ENCODE data around the gene RGS6. TPM values are rescaled to one million over a fixed set of nuclear protein-coding genes. Genes with fewer than 3 reads are reported as not detected.

Gene RGS6
- total RNA-seq, 3 donors from 2014 or later: 3.4 to 9.2 (median 4.5) TPM

DNA sequence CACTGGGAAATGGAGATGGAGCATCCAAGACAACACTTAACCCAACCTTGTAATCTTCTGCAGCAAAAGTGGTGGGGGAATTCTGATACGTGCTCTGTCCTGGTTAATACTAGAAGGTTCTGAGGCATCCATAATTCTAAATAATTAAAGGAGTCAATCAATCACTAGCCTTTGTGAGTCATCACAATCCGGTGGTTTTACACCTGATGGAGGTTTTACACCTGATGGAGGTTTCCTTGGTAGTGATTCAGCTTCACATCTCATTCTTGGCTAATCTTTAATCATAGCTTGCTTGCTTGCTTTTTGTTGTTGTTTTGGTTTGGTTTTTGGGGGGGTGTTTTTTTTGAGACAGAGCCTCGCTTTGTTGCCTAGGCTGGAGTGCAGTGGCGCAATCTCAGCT is 618.3 kb downstream of the RGS6 start:
- H3K9me3 ChIP-seq: no peaks in the 10 kb centered on the region
- no peak overlapping the region for H3K27ac ChIP-seq
- no peaks in the 10 kb centered on the region for H3K36me3 ChIP-seq
- H3K4me1 ChIP-seq: no peaks in the 10 kb centered on the region
- TF ChIP-seq POLR2AphosphoS5 (IDR thresholded peaks at IDR 0.05) (no peak), POLR2A (IDR thresholded peaks at IDR 0.05) (no peak), CTCF (IDR thresholded peaks at IDR 0.05) (no peak)
- intact Hi-C loops (cut with DNase I; ENCODE audit: low total_unique reads): no loop called here
- no peaks in the 10 kb centered on the region for H3K27me3 ChIP-seq
- no peak overlapping the region for H3K4me3 ChIP-seq
- no peak for DNase-seq (ENCODE audit: low spot score in 2 of 2)

GRCh38 chr14:72552236-72552635 is 620.0 kb downstream of the RGS6 start:
- H3K27me3 ChIP-seq: no peaks in the 10 kb centered on the region
- no peaks in the 10 kb centered on the region for H3K36me3 ChIP-seq
- no peaks in the 10 kb centered on the region for H3K9me3 ChIP-seq
- no peak overlapping the region for H3K27ac ChIP-seq
- DNase-seq (ENCODE audit: low spot score in 2 of 2): no peak
- TF ChIP-seq CTCF (IDR thresholded peaks at IDR 0.05) (no peak), POLR2A (IDR thresholded peaks at IDR 0.05) (no peak), POLR2AphosphoS5 (IDR thresholded peaks at IDR 0.05) (no peak)
- no peaks in the 10 kb centered on the region for H3K4me1 ChIP-seq
- H3K4me3 ChIP-seq: no peak overlapping the region
- intact Hi-C loops (cut with DNase I; ENCODE audit: low total_unique reads): no loop called here

- H3K27me3 ChIP-seq: no peaks in the 10 kb centered on the region
- TF ChIP-seq POLR2AphosphoS5 (IDR thresholded peaks at IDR 0.05) (no peak), POLR2A (IDR thresholded peaks at IDR 0.05) (no peak), CTCF (IDR thresholded peaks at IDR 0.05) (no peak)
- no peak for DNase-seq (ENCODE audit: low spot score in 2 of 2)
- intact Hi-C loops (cut with DNase I; ENCODE audit: low total_unique reads): no loop called here
- no peak overlapping the region for H3K4me3 ChIP-seq
- H3K9me3 ChIP-seq: no peaks in the 10 kb centered on the region
- no peaks in the 10 kb centered on the region for H3K4me1 ChIP-seq
- no peaks in the 10 kb centered on the region for H3K36me3 ChIP-seq
- no peak overlapping the region for H3K27ac ChIP-seq
Measured at GRCh38 chr14:72553161-72553560, 620.9 kb downstream of the RGS6 start.

- no peak for TF ChIP-seq POLR2A (IDR thresholded peaks at IDR 0.05)
- TF ChIP-seq POLR2AphosphoS5 (IDR thresholded peaks at IDR 0.05): no peak
- no peak for TF ChIP-seq CTCF (IDR thresholded peaks at IDR 0.05)
- no peaks in the 10 kb centered on the region for H3K4me1 ChIP-seq
- H3K27me3 ChIP-seq: no peaks in the 10 kb centered on the region
- H3K36me3 ChIP-seq: no peaks in the 10 kb centered on the region
- no peak for DNase-seq (ENCODE audit: low spot score in 2 of 2)
- H3K27ac ChIP-seq: no peak overlapping the region
- H3K4me3 ChIP-seq: no peak overlapping the region
- intact Hi-C loops (cut with DNase I; ENCODE audit: low total_unique reads): no loop called here
- no peaks in the 10 kb centered on the region for H3K9me3 ChIP-seq
Measured at GRCh38 chr14:72553656-72554055, 621.4 kb downstream of the RGS6 start.

DNA sequence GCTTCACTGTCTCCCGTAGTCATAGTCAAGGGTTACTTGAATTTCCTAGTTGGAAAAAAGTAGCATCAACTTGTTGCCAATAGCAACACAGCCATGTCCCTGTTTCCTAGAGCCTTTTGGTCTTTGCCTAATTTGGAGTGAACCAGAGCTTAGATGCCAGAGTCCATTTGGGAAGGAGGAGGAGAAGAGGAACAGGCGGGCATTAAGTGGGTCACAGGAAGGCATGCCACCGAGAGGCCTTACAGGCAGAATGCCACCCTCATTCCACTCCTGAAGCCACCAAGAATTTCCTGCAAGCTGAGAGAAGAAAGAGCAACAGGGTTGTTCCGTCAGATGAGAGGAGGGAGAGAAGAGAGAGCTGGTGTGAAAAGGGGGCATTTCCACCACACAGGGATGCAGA is 622.2 kb downstream of the RGS6 start:
- no peak for TF ChIP-seq POLR2AphosphoS5 (IDR thresholded peaks at IDR 0.05)
- no peak for TF ChIP-seq POLR2A (IDR thresholded peaks at IDR 0.05)
- no peak for TF ChIP-seq CTCF (IDR thresholded peaks at IDR 0.05)
- Histone ChIP-seq H3K4me3 (no peak overlapping the region), H3K27me3 (no peaks in the 10 kb centered on the region), H3K9me3 (no peaks in the 10 kb centered on the region), H3K36me3 (no peaks in the 10 kb centered on the region), H3K4me1 (no peaks in the 10 kb centered on the region), H3K27ac (no peak overlapping the region)
- intact Hi-C loops (cut with DNase I; ENCODE audit: low total_unique reads): no loop called here
- DNase-seq (ENCODE audit: low spot score in 2 of 2): no peak

All from breast epithelium (tissue), 4 donors.